Endothelial cell (in vitro differentiated cells): Measurements from ENCODE around the gene HAUS1. TPM values are rescaled to one million over a fixed set of nuclear protein-coding genes. Genes with fewer than 3 reads are reported as not detected.

ENCODE experiments used
- DNase-seq: peaks from one replicate; pipeline ENCODE4 v3.0.0; 2021; ENCODE audit warnings: low spot score
- H3K27ac Mint-ChIP-seq: one replicate; pipeline ENCODE4 v1.8.0; 2021; ENCODE audit warnings: mixed read lengths, inconsistent platforms; ENCODE audit not compliant: unreplicated experiment
- H3K27me3 Mint-ChIP-seq: one replicate; pipeline ENCODE4 v1.8.0; 2021; ENCODE audit warnings: mild to moderate bottlenecking, moderate library complexity, mixed read lengths, inconsistent platforms; ENCODE audit not compliant: unreplicated experiment
- H3K36me3 Mint-ChIP-seq: one replicate; pipeline ENCODE4 v1.8.0; 2021; ENCODE audit warnings: mild to moderate bottlenecking, low read depth, mixed read lengths, inconsistent platforms; ENCODE audit not compliant: unreplicated experiment
- H3K4me1 Mint-ChIP-seq: one replicate; pipeline ENCODE4 v1.8.0; 2021; ENCODE audit warnings: mild to moderate bottlenecking, mixed read lengths, inconsistent platforms; ENCODE audit not compliant: unreplicated experiment
- H3K4me3 Mint-ChIP-seq: one replicate; pipeline ENCODE4 v1.8.0; 2021; ENCODE audit warnings: mild to moderate bottlenecking, mixed read lengths, inconsistent platforms; ENCODE audit not compliant: unreplicated experiment
- H3K9me3 Mint-ChIP-seq: one replicate; pipeline ENCODE4 v1.8.0; 2021; ENCODE audit warnings: mixed read lengths, inconsistent platforms; ENCODE audit not compliant: unreplicated experiment
- CTCF ChIP-seq: fragments of 200-600 bp; sonication (generic); IDR thresholded peaks from one replicate; pipeline ENCODE4 v1.5.0; 2021; ENCODE audit warnings: antibody characterized with exemption; ENCODE audit not compliant: unreplicated experiment
- total RNA-seq: library from RNA; stranded (reverse); fragmentation: NEBNext Ultra II Directional; extraction: Animal tissue kit (Norgen Biotek cat#: 25700); gene quantifications from one replicate; pipeline ENCODE4 v1.2.1, GENCODE V29; 2021; ENCODE audit not compliant: unreplicated experiment

The HAUS1 gene
- total RNA-seq, 1 donor from 2014 or later, result 44.9 TPM

- no peak for TF ChIP-seq CTCF
- H3K9me3 Mint-ChIP-seq, result no peaks in the 10 kb centered on the region
These were observed 70.3 kb downstream of the HAUS1 start for GRCh38 chr18:46174342-46175041.

GRCh38 chr18:46176001-46176400 is 71.8 kb downstream of the HAUS1 start:
- Mint-ChIP-seq H3K9me3 (no peaks in the 10 kb centered on the region), H3K4me3 (no peak overlapping the region), H3K36me3 (peaks cover 4% of the 10 kb centered on the region), H3K4me1 (peaks cover 5% of the 10 kb centered on the region), H3K27ac (no peak overlapping the region), H3K27me3 (peaks cover 6% of the 10 kb centered on the region)
- TF ChIP-seq CTCF, result no peak
- no peak for DNase-seq

More at GRCh38 chr18:46174342-46175041, 70.3 kb downstream of the HAUS1 start:
- Mint-ChIP-seq H3K36me3 (peaks cover 4% of the 10 kb centered on the region), H3K27ac (no peak overlapping the region), H3K4me1 (peaks cover 5% of the 10 kb centered on the region), H3K4me3 (peak overlapping the region; percentile 97), H3K27me3 (peaks cover 6% of the 10 kb centered on the region)
- DNase-seq, result peak; percentile 56

Other genes with a start within 250 kb of the HAUS1 start
- gene EPG5, start 137.1 kb upstream of the HAUS1 start, total RNA-seq, result 26.1 TPM
- 7.8 TPM for gene PSTPIP2, start 32.1 kb upstream of the HAUS1 start, total RNA-seq
- gene ATP5F1A, start 6.1 kb upstream of the HAUS1 start, total RNA-seq, result 457 TPM